RWPE2 (cell line): ENCODE data around the gene MLXIP.

Source experiments
- ATAC-seq: fragments of 200-7000 bp; cut with Tn5 transposase; 3 replicates; pipeline ENCODE4 v1.9.1; 2021; ENCODE audit warnings: low read depth
- DNase-seq: peaks from one replicate; pipeline ENCODE4 v3.0.0-alpha.2; 2020; ENCODE audit warnings: low spot score
- H3K27ac ChIP-seq: fragments of 450-650 bp; 2 replicates; pipeline ENCODE4 v1.5.1; 2017; ENCODE audit warnings: mild to moderate bottlenecking; ENCODE audit not compliant: poor library complexity, severe bottlenecking
- H3K27me3 ChIP-seq: fragments of 250-450 bp; sonication (Bioruptor Pico); 2 replicates; pipeline ENCODE4 v1.5.1; 2021; ENCODE audit warnings: mild to moderate bottlenecking, moderate library complexity; ENCODE audit not compliant: insufficient read depth, poor library complexity, severe bottlenecking
- H3K36me3 ChIP-seq: fragments of 250-450 bp; sonication (Bioruptor Pico); 2 replicates; pipeline ENCODE4 v1.5.1; 2020; ENCODE audit warnings: low read depth, mild to moderate bottlenecking, moderate library complexity
- H3K4me1 ChIP-seq: fragments of 250-450 bp; sonication (Bioruptor Pico); 2 replicates; pipeline ENCODE4 v1.5.1; 2021; ENCODE audit warnings: mild to moderate bottlenecking, moderate library complexity; ENCODE audit not compliant: insufficient read depth, poor library complexity, severe bottlenecking
- H3K4me3 ChIP-seq: fragments of 250-450 bp; sonication (Bioruptor Pico); 2 replicates; pipeline ENCODE4 v1.5.1; 2021; ENCODE audit warnings: mild to moderate bottlenecking, moderate library complexity; ENCODE audit not compliant: severe bottlenecking
- H3K9me3 ChIP-seq: fragments of 250-450 bp; sonication (Bioruptor Pico); 2 replicates; pipeline ENCODE4 v1.5.1; 2021; ENCODE audit warnings: mild to moderate bottlenecking, moderate library complexity; ENCODE audit not compliant: severe bottlenecking
- TF ChIP-seq, protein P1 (sequence below): fragments of 450-650 bp; IDR thresholded peaks from one replicate; pipeline ENCODE4 v1.5.1; 2017; ENCODE audit warnings: mild to moderate bottlenecking, moderate library complexity; ENCODE audit not compliant: poor library complexity, severe bottlenecking

MLXIP gene

GRCh38 chr12:122126713-122127597 is 48.4 kb downstream of the MLXIP start:
- Histone ChIP-seq H3K27ac (no peak overlapping the region), H3K9me3 (no peaks in the 10 kb centered on the region), H3K27me3 (no peaks in the 10 kb centered on the region), H3K4me1 (peaks cover 15% of the 10 kb centered on the region), H3K4me3 (no peak overlapping the region), H3K36me3 (peaks cover 49% of the 10 kb centered on the region)
- DNase-seq (no peak), ATAC-seq (no peak; the same call in 2 of the 3 replicates)
- TF ChIP-seq, protein P1, sequence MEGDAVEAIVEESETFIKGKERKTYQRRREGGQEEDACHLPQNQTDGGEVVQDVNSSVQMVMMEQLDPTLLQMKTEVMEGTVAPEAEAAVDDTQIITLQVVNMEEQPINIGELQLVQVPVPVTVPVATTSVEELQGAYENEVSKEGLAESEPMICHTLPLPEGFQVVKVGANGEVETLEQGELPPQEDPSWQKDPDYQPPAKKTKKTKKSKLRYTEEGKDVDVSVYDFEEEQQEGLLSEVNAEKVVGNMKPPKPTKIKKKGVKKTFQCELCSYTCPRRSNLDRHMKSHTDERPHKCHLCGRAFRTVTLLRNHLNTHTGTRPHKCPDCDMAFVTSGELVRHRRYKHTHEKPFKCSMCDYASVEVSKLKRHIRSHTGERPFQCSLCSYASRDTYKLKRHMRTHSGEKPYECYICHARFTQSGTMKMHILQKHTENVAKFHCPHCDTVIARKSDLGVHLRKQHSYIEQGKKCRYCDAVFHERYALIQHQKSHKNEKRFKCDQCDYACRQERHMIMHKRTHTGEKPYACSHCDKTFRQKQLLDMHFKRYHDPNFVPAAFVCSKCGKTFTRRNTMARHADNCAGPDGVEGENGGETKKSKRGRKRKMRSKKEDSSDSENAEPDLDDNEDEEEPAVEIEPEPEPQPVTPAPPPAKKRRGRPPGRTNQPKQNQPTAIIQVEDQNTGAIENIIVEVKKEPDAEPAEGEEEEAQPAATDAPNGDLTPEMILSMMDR = no peak

- no peak overlapping the region for H3K27ac ChIP-seq
- ATAC-seq = no peak
- no peaks in the 10 kb centered on the region for H3K27me3 ChIP-seq
- H3K4me1 ChIP-seq = peaks cover 15% of the 10 kb centered on the region
- no peak overlapping the region for H3K4me3 ChIP-seq
- TF ChIP-seq, protein P1 = no peak
- no peak for DNase-seq
- peaks cover 58% of the 10 kb centered on the region for H3K36me3 ChIP-seq
- no peaks in the 10 kb centered on the region for H3K9me3 ChIP-seq
Observed at GRCh38 chr12:122127839-122128238, 49.3 kb downstream of the MLXIP start.

DNA sequence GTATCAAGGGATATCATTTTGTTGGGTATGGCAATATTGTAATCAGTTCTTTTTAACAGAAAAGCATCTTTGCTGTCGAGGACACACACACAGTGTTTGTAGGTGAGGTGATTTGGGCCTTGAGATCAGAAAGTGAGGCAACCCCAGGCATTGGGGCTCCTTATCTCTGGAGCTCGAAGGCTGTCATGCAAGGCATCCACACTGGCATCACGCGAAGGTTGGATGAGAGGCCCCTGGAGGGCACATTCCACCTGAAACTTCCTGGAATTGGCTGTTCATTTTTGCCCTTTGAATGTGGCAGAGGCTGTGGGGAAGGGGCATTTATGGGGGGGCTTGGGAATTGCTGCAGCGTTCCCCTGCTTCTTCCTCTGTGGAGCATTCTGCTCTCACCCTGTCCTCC is 49.9 kb downstream of the MLXIP start:
- Histone ChIP-seq H3K4me1 (peaks cover 12% of the 10 kb centered on the region), H3K9me3 (no peaks in the 10 kb centered on the region), H3K27me3 (no peaks in the 10 kb centered on the region), H3K27ac (peak overlapping the region; percentile 75), H3K36me3 (peaks cover 59% of the 10 kb centered on the region), H3K4me3 (no peak overlapping the region)
- ATAC-seq (no peak), DNase-seq (no peak)
- TF ChIP-seq, protein P1 = no peak

- Histone ChIP-seq H3K27ac (peak overlapping the region; percentile 75), H3K9me3 (no peaks in the 10 kb centered on the region), H3K36me3 (peaks cover 62% of the 10 kb centered on the region), H3K27me3 (no peaks in the 10 kb centered on the region), H3K4me3 (no peak overlapping the region), H3K4me1 (peaks cover 12% of the 10 kb centered on the region)
- TF ChIP-seq, protein P1 = no peak
- no peak for DNase-seq
- ATAC-seq = no peak
Observed at GRCh38 chr12:122129131-122129530, 50.6 kb downstream of the MLXIP start.

DNA sequence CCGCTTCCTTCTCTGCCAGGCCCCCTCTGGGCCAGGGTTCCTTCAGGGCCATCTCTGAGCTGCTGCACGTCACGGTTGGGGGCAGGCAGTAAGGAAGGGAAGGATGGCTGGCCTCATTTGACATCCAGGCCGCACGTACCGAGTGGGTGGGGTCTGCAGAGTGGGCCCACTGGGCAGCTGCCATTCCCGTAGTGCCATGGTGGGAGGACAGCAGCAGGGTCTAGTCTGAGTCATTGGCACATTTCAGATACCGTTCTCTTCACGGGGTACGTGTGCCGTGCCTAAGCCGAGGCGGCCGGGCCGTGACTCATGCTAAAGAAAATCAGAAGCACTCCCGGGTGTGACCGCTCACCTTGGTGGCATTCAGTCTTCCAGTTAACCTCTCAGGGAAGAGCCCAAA is 51.6 kb downstream of the MLXIP start:
- Histone ChIP-seq H3K9me3 (no peaks in the 10 kb centered on the region), H3K27ac (peak overlapping the region; percentile 75), H3K4me3 (no peak overlapping the region), H3K27me3 (no peaks in the 10 kb centered on the region), H3K4me1 (peaks cover 12% of the 10 kb centered on the region), H3K36me3 (peaks cover 63% of the 10 kb centered on the region)
- TF ChIP-seq, protein P1 = no peak
- ATAC-seq (peak; percentile 73), DNase-seq (no peak)
